ENCODE data around the gene MLC1.

- TF ChIP-seq, protein P1, sequence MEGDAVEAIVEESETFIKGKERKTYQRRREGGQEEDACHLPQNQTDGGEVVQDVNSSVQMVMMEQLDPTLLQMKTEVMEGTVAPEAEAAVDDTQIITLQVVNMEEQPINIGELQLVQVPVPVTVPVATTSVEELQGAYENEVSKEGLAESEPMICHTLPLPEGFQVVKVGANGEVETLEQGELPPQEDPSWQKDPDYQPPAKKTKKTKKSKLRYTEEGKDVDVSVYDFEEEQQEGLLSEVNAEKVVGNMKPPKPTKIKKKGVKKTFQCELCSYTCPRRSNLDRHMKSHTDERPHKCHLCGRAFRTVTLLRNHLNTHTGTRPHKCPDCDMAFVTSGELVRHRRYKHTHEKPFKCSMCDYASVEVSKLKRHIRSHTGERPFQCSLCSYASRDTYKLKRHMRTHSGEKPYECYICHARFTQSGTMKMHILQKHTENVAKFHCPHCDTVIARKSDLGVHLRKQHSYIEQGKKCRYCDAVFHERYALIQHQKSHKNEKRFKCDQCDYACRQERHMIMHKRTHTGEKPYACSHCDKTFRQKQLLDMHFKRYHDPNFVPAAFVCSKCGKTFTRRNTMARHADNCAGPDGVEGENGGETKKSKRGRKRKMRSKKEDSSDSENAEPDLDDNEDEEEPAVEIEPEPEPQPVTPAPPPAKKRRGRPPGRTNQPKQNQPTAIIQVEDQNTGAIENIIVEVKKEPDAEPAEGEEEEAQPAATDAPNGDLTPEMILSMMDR (IDR thresholded peaks at IDR 0.05), result no peak
- no peak for TF ChIP-seq EZH2 (IDR thresholded peaks at IDR 0.05; ENCODE audit: borderline replicate concordance, insufficient read depth, low read depth, low read length, poor library complexity, severe bottlenecking)
Observed at GRCh38 chr22:50022171-50022819, 62.9 kb downstream of the MLC1 start.
